Esophagus muscularis mucosa (tissue), 4 donors: ENCODE results near the gene MRPL43. TPM values are rescaled to one million over a fixed set of nuclear protein-coding genes. Genes with fewer than 3 reads are reported as not detected.
"Not testable (repeated sequence)": the region's sequence is repeated elsewhere in the genome, so short reads cannot be mapped to it uniquely, and the experiment has no call there.

Experiments used
- DNase-seq: peaks from one replicate; pipeline ENCODE4 v3.0.0-alpha.2; 2017; ENCODE audit errors: extremely low spot score
- H3K27ac ChIP-seq, 4 donors: fragments of 200-600 bp; sonication (generic); replicated peaks in 1 of 4; 1 replicate in 3 of 4; 2 replicates in 1 of 4; pipeline ENCODE4 v1.5.1; 2016 to 2019; ENCODE audit warnings: mild to moderate bottlenecking in 1 of 4
- H3K27me3 ChIP-seq, 4 donors: fragments of 200-600 bp; sonication (generic); one replicate each; pipeline versions ENCODE4 v1.5.1 to v1.6.0; 2016 to 2019
- H3K36me3 ChIP-seq, 4 donors: fragments of 200-600 bp; sonication (generic); one replicate each; pipeline ENCODE4 v1.5.1; 2016 to 2019
- H3K4me1 ChIP-seq, 4 donors: fragments of 200-600 bp; sonication (generic); one replicate each; pipeline ENCODE4 v1.5.1; 2016 to 2019
- H3K4me3 ChIP-seq, 4 donors: fragments of 200-600 bp; sonication (generic); 1 replicate in 2 of 4; 2 replicates in 2 of 4; pipeline ENCODE4 v1.5.1; 2016 to 2019; ENCODE audit warnings: mild to moderate bottlenecking in 4 of 4, moderate library complexity in 1 of 4
- H3K9me3 ChIP-seq, 4 donors: fragments of 200-600 bp; sonication (generic); 1 replicate in 3 of 4; 2 replicates in 1 of 4; pipeline ENCODE4 v1.5.1; 2016 to 2019
- EP300 ChIP-seq: sonication (generic); formaldehyde crosslinking; IDR thresholded peaks from one replicate; pipeline ENCODE4 v1.6.1; 2017; ENCODE audit warnings: antibody characterized with exemption
- POLR2A ChIP-seq: fragments of 450-650 bp; IDR thresholded peaks from one replicate; pipeline ENCODE4 v1.6.1; 2017; ENCODE audit warnings: antibody characterized with exemption, moderate library complexity, mild to moderate bottlenecking, low read depth
- POLR2AphosphoS5 ChIP-seq, 2 donors: sonication (generic); formaldehyde crosslinking; IDR thresholded peaks; one replicate each; pipeline ENCODE4 v1.6.1; 2017; ENCODE audit warnings: antibody characterized with exemption in 2 of 2
- WGBS: methylation state at CpG from one replicate; pipeline ENCODE4 v1.1.5; 2018; 5-methylcytosine and 5-hydroxymethylcytosine counted together
- intact Hi-C: fragments of 100-400 bp; cut with DNase I; formaldehyde crosslinking; loops from one replicate; pipeline ENCODE4 v1.15.1; 2023
- total RNA-seq, 4 donors: library from RNA; depleted of rRNA; stranded (reverse); fragments of >200 nt; gene quantifications; one replicate each; pipeline versions ENCODE4 v1.1.0 to v1.2.1, GENCODE V29; 2016
- TF ChIP-seq, protein P1 (sequence below), 3 experiments: fragments of 200-600 bp in 2 of 3; fragments of 450-650 bp in 1 of 3; sonication (generic) in 2 of 3; IDR thresholded peaks; one replicate each; pipeline ENCODE4 v1.5.1; 2017 to 2019; ENCODE audit warnings: antibody characterized with exemption in 3 of 3, mild to moderate bottlenecking in 2 of 3, moderate library complexity in 1 of 3

Gene MRPL43
- 10 to 100 TPM; 54.4 to 98.8 (median 82.4) TPM for total RNA-seq

DNA sequence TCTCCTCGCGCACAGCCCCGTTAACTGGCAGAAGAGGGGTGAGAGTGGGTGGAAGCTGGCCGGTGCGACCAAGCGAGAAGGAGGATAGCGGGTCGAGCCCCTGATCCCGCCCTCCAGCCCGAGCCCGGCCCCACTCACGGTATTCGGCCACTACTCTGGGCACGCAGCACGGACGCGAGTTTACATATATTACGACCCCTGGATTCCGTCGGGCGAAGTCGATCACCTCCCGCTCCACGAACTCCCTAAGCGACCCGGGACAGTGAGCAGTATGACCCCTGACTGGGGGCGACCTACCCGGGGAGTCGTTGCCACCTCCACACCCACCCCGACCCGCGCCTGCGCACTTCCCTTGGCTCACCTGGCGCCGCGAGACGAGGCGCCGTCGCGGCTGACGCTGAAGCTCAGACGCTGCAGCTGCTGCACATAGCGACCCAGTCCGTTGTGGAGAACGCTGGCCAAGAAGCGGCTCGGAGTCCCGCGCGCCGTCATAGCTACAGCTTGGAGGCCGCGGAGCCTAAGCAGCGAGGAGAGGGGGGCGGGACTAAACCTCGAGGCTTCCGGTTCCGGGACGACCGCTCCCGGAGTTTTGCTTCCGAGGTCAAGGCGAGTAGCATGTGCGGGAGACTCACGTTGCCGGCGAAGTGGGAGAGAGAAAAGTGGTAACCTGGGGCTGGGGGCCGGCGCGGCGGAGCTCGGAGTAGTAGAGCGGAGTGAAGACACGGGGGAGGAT lies at the start of gene MRPL43, which contains the start of gene TWNK:
Gene MRPL43, minus strand, starts transcription at position 546 of the 733 bp plus-strand sequence. Its CDS starts 54 bp downstream, at position 492.
Gene TWNK, plus strand, starts transcription at position 592 of the 733 bp plus-strand sequence. CDS start 668 bp downstream, outside the sequence.
- TF ChIP-seq POLR2A (no peak), POLR2AphosphoS5 (IDR thresholded peaks at IDR 0.05) (peak; percentile 80 to 87)
- TF ChIP-seq, protein P1, sequence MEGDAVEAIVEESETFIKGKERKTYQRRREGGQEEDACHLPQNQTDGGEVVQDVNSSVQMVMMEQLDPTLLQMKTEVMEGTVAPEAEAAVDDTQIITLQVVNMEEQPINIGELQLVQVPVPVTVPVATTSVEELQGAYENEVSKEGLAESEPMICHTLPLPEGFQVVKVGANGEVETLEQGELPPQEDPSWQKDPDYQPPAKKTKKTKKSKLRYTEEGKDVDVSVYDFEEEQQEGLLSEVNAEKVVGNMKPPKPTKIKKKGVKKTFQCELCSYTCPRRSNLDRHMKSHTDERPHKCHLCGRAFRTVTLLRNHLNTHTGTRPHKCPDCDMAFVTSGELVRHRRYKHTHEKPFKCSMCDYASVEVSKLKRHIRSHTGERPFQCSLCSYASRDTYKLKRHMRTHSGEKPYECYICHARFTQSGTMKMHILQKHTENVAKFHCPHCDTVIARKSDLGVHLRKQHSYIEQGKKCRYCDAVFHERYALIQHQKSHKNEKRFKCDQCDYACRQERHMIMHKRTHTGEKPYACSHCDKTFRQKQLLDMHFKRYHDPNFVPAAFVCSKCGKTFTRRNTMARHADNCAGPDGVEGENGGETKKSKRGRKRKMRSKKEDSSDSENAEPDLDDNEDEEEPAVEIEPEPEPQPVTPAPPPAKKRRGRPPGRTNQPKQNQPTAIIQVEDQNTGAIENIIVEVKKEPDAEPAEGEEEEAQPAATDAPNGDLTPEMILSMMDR (IDR thresholded peaks at IDR 0.05) = peak in 1 of 3 experiments; percentile 8
- H3K4me3 ChIP-seq = peak within 1 kb of the TSS; percentile 76 to 92 (median 90)

GRCh38 chr10:101036726-101037125 lies 49.4 kb upstream of the MRPL43 start:
- DNase-seq = no peak
- TF ChIP-seq POLR2A (no peak), POLR2AphosphoS5 (IDR thresholded peaks at IDR 0.05) (no peak), EP300 (no peak)
- TF ChIP-seq, protein P1 (IDR thresholded peaks at IDR 0.05) = no peak
- no peak overlapping the region for H3K27ac ChIP-seq
- no peaks in the 10 kb centered on the region for H3K27me3 ChIP-seq
- H3K36me3 ChIP-seq = peaks cover 31 to 61% (median 56%) of the 10 kb centered on the region in 4 donors
- WGBS = 74% methylated on average over 4 of the region's 7 CpGs
- H3K4me1 ChIP-seq = peaks cover 15 to 30% (median 29%) of the 10 kb centered on the region in 4 donors
- intact Hi-C loops = no loop called here
- H3K9me3 ChIP-seq = no peaks in the 10 kb centered on the region
- no peak overlapping the region for H3K4me3 ChIP-seq

More for the DNA sequence above, at the start of gene MRPL43, which contains the start of gene TWNK:
- peak within 1 kb of the TSS; percentile 77 to 86 (median 82) for H3K27ac ChIP-seq
- peaks cover 22 to 51% (median 38%) of the 10 kb centered on the region in 4 donors for H3K4me1 ChIP-seq
- intact Hi-C loops = loop anchor here (5.0 kb wide), 1 partner anchor 40 kb away; no protein-coding TSS in a partner anchor
- DNase-seq = peak; percentile 97
- peaks cover 9 to 67% (median 55%) of the 10 kb centered on the region in 4 donors for H3K36me3 ChIP-seq
- H3K27me3 ChIP-seq = no peaks in the 10 kb centered on the region
- H3K9me3 ChIP-seq = no peaks in the 10 kb centered on the region
- 2% methylated on average over 40 of the region's 75 CpGs for WGBS

DNA sequence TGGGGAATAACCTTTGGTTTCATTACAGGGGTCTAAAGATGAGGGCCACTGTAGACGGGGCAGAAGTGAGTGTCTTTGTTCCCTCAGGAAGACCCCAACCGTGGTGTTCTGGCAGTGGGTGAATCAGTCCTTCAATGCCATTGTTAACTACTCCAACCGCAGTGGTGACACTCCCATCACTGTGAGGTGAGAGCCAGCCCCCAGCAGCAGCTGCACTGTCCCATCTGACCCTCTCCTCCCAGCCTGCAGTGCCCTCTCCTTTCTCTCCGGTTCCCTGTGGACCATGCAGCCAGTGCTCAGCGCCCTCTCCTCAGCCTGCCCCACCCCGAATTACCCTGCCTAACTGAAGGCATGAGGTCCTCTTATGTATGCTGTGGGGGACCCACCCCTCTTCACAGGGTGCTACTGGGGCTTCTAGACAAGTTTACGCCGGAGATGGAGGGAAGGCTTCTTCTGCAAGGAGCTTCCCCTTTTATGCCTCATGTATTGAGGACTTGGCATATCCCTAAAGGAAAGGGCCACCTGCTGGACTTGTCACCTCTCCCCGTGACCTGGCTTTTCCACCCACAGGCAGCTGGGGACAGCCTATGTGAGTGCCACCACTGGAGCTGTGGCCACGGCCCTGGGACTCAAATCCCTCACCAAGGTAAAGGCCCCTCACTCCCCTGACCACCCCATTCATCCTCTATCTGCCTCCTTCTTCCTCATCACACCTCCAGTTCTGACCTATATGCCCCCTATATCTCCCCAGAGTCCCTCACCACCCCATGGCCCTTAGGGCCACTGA lies 48.8 kb upstream of the MRPL43 start:
- peaks cover 15 to 29% (median 24%) of the 10 kb centered on the region in 4 donors for H3K4me1 ChIP-seq
- H3K4me3 ChIP-seq = no peak overlapping the region
- H3K36me3 ChIP-seq = peaks cover 31 to 61% (median 56%) of the 10 kb centered on the region in 4 donors
- intact Hi-C loops = no loop called here
- H3K9me3 ChIP-seq = no peaks in the 10 kb centered on the region
- no peak for DNase-seq
- H3K27me3 ChIP-seq = no peaks in the 10 kb centered on the region
- no peak overlapping the region for H3K27ac ChIP-seq
- 78% methylated on average over 10 of the region's 10 CpGs for WGBS
- TF ChIP-seq POLR2A (no peak), EP300 (no peak), POLR2AphosphoS5 (IDR thresholded peaks at IDR 0.05) (no peak)
- TF ChIP-seq, protein P1 (IDR thresholded peaks at IDR 0.05) = no peak

DNA sequence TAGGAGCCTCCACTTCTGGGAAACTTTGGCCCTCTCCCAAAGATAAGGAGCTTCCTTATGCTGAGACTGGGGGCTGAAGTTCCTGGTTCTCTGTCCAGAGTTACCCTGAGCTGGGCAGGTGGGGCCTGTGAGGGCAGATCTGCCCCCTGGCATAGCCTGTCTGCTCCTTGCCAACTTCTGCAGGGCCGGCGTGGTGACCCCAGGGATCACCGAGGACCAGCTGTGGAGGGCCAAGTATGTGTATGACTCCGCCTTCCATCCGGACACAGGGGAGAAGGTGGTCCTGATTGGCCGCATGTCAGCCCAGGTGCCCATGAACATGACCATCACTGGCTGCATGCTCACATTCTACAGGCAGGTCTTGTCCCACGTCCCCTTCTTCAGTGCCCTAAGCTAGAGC lies 48.0 kb upstream of the MRPL43 start:
- WGBS = 87% methylated on average over 7 of the region's 7 CpGs
- intact Hi-C loops = no loop called here
- Histone ChIP-seq H3K4me1 (peaks cover 21 to 31% (median 28%) of the 10 kb centered on the region in 4 donors), H3K9me3 (no peaks in the 10 kb centered on the region), H3K4me3 (no peak overlapping the region), H3K27ac (no peak overlapping the region), H3K36me3 (peaks cover 31 to 60% (median 56%) of the 10 kb centered on the region in 4 donors), H3K27me3 (no peaks in the 10 kb centered on the region)
- TF ChIP-seq EP300 (no peak), POLR2A (no peak), POLR2AphosphoS5 (IDR thresholded peaks at IDR 0.05) (no peak)
- TF ChIP-seq, protein P1 (IDR thresholded peaks at IDR 0.05) = no peak
- no peak for DNase-seq

GRCh38 chr10:101034404-101034803 lies 47.1 kb upstream of the MRPL43 start:
- H3K36me3 ChIP-seq = peaks cover 31 to 51% (median 50%) of the 10 kb centered on the region in 4 donors
- DNase-seq, H3K4me3 ChIP-seq, H3K27ac ChIP-seq, H3K27me3 ChIP-seq, intact Hi-C loops, H3K9me3 ChIP-seq: not testable (repeated sequence)
- 91% methylated on average over 4 of the region's 4 CpGs for WGBS
- H3K4me1 ChIP-seq = peaks cover 23 to 37% (median 31%) of the 10 kb centered on the region in 4 donors
